ENCODE results near the gene NTRK2.
"Not testable (repeated sequence)": the region's sequence is repeated elsewhere in the genome, so short reads cannot be mapped to it uniquely, and the experiment has no call there.

The NTRK2 gene

DNA sequence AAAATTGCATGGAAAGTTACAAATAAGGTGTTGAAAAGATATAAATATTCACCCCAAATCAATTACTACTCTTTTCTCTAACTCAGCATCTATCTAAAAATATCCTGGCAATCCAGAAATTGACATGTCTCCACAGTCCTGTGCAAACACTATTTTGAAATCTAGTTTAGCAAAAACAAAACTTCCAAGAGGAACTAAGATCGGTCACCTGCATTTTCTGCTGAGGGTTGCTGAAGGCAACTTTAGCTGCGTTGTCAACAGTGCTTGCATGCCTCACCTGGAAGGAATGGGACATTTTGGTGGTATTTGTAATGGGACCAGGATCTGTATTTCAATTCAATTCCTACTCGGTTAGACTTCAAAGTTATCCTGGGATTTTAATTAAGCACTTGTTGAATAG is 398.3 kb downstream of the NTRK2 start:
- DNase-seq (ENCODE audit: low spot score), result no peak

DNA sequence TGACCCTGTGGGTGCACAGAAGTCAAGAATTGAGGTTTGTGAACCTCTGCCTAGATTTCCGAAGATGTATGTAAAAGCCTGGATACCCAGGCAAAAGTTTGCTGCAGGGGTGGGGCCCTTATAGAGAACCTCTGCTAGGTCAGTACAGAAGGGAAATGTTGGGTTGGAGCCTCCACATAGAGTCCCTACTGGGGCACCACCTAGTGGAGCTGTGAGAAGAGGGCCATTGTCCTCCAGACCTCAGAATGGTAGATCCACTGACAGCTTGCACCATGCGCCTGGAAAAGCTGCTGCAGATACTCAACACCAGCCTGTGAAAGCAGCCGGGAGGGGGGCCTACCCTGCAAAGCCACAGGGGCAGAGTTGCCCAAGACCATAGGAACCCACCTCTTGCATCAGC is 399.9 kb downstream of the NTRK2 start:
- DNase-seq (ENCODE audit: low spot score), result not testable (repeated sequence)

Data from D341Med (cell line).